Astrocyte of the cerebellum (primary cell): ENCODE measurements around the gene PACS2.

Source experiments
- DNase-seq: peaks from one replicate; pipeline ENCODE4 v3.0.0-alpha.2; 2011; ENCODE audit warnings: low read depth
- H3K4me3 ChIP-seq: 2 replicates; pipeline ENCODE4 v1.5.1; 2011; ENCODE audit warnings: mild to moderate bottlenecking, low read depth, low read length, moderate library complexity
- in situ Hi-C: cut with HindIII; loops from 2 replicates; pipeline ENCODE4 v1.10.0; 2017; ENCODE audit warnings: low sequenced_read_pairs
- TF ChIP-seq, protein P1 (sequence below): IDR thresholded peaks from 2 replicates; pipeline ENCODE4 v1.5.1; 2012; ENCODE audit warnings: low read length, low read depth, moderate library complexity, mild to moderate bottlenecking; ENCODE audit errors: missing control alignments

PACS2 gene

GRCh38 chr14:105415481-105416428, 101.2 kb downstream of the PACS2 start:
- TF ChIP-seq, protein P1, sequence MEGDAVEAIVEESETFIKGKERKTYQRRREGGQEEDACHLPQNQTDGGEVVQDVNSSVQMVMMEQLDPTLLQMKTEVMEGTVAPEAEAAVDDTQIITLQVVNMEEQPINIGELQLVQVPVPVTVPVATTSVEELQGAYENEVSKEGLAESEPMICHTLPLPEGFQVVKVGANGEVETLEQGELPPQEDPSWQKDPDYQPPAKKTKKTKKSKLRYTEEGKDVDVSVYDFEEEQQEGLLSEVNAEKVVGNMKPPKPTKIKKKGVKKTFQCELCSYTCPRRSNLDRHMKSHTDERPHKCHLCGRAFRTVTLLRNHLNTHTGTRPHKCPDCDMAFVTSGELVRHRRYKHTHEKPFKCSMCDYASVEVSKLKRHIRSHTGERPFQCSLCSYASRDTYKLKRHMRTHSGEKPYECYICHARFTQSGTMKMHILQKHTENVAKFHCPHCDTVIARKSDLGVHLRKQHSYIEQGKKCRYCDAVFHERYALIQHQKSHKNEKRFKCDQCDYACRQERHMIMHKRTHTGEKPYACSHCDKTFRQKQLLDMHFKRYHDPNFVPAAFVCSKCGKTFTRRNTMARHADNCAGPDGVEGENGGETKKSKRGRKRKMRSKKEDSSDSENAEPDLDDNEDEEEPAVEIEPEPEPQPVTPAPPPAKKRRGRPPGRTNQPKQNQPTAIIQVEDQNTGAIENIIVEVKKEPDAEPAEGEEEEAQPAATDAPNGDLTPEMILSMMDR = no peak
- DNase-seq = no peak
- peak overlapping the region; percentile 39 for H3K4me3 ChIP-seq
- in situ Hi-C loops = no loop called here

GRCh38 chr14:105416671-105417070, 102.1 kb downstream of the PACS2 start:
- no peak overlapping the region for H3K4me3 ChIP-seq
- TF ChIP-seq, protein P1 = no peak
- in situ Hi-C loops = no loop called here
- no peak for DNase-seq

DNA sequence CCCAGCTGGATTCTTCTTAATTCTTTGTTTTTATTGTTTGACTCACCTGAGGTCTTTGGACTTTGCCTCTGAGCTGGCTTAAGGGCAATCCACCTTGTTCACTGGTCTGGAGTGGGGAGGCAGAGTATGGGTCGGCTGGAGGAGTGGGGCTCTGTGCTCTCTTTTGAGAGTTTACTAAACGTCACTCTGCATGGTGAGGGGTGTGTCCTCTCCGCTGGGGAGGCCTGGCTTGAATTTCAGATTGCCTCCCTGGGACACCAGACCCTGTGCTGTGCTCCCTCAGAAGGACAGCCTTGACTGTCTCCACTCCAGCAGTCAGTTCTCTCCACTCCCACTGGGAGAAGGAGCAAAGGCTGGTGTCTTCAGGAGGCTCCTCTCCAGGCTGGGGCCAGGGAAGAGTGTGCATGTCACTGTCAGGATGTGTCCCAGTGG, 103.2 kb downstream of the PACS2 start:
- DNase-seq = no peak
- no peak overlapping the region for H3K4me3 ChIP-seq
- TF ChIP-seq, protein P1 = no peak
- in situ Hi-C loops = no loop called here

DNA sequence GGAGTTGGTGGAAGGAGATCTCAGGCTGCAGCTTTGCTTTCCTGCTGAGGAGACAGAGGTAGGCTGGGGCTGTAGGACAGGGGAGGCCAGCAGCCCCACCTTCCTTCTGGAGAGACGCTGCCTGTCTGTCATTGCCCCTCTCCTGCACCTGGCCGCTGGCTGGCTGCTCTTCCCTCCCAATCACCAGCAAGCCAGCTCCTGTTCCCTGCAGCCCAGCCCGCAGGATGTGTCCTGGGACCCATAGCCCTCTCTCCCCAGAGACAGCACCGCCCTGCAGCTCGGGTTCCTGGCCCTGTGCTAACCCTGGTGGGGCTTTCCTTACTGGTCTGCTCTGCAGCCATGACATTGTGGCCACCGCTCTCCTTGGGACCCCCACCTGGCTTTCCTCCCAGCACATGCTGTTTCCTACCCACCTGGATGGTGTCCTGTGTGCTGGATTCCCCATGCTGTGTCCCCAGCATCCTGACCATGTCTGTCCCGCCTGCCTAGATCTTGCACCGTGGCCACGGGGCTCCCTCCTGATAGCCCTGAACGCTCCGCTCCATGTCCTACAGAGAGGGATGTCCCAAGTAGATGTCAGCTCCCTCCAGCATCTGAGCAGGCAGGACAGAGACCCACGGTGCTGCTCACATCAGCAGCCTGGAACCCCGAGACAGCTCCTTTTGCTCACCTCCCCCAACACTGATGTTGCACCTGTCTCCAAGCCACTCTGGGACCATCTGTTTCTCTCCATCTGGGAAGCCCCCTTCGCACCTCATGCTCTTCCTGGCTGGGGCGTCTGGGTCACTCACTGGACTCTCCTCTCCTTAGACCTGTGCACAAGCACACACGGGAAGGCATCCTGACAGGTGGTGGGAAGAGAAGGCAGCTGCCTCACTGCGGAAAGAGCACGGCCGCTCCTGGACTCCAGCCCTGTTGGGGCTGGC, 104.0 kb downstream of the PACS2 start:
- peak overlapping the region; percentile 79 for H3K4me3 ChIP-seq
- DNase-seq = no peak
- TF ChIP-seq, protein P1 = no peak
- in situ Hi-C loops = no loop called here

GRCh38 chr14:105419195-105420091, 104.9 kb downstream of the PACS2 start, which contains the start of gene MTA1:
Gene MTA1 (plus strand): TSS chr14:105419827. CDS start chr14:105420036, 209 bp downstream.
- peak within 1 kb of the TSS; percentile 79 for H3K4me3 ChIP-seq
- in situ Hi-C loops = no loop called here
- no peak for DNase-seq
- TF ChIP-seq, protein P1 = no peak
